Cardiac muscle cell (in vitro differentiated cells and primary cell): ENCODE results near the gene KRTAP9-3. TPM values are rescaled to one million over a fixed set of nuclear protein-coding genes. Genes with fewer than 3 reads are reported as not detected.
"Not testable (repeated sequence)": the region's sequence is repeated elsewhere in the genome, so short reads cannot be mapped to it uniquely, and the experiment has no call there.

Experiments used
- DNase-seq, 2 donors: peaks; one replicate each; pipeline versions ENCODE4 v3.0.0 to v3.0.0-alpha.2; 2010 to 2017; ENCODE audit warnings: low read depth in 1 of 2, low spot score in 1 of 2
- H3K27ac ChIP-seq: fragments of 200-600 bp; sonication (generic); 2 replicates; pipeline ENCODE4 v1.5.1; 2016
- H3K27me3 ChIP-seq: fragments of 200-600 bp; sonication (generic); 2 replicates; pipeline ENCODE4 v1.6.0; 2016; ENCODE audit warnings: control low read depth
- H3K36me3 ChIP-seq: fragments of 200-600 bp; sonication (generic); 2 replicates; pipeline ENCODE4 v1.5.1; 2016; ENCODE audit warnings: control low read depth
- H3K4me1 ChIP-seq: fragments of 200-600 bp; sonication (generic); 2 replicates; pipeline ENCODE4 v1.8.1; 2017; ENCODE audit warnings: low read depth, mild to moderate bottlenecking, mixed run types
- H3K4me3 ChIP-seq: fragments of 200-600 bp; sonication (generic); 2 replicates; pipeline ENCODE4 v1.5.1; 2016; ENCODE audit warnings: mild to moderate bottlenecking
- H3K9me3 ChIP-seq: fragments of 200-600 bp; sonication (generic); 2 replicates; pipeline ENCODE4 v1.5.1; 2017; ENCODE audit warnings: low read depth, mild to moderate bottlenecking, control low read depth
- polyA plus RNA-seq: library from polyadenylated mRNA; unstranded; fragments of >200 nt; fragmentation: Nextera tagmentation; extraction: Ambion mirVana; gene quantifications from 2 replicates; pipeline ENCODE4 v1.2.1, GENCODE V29; 2016
- total RNA-seq: library from RNA; depleted of rRNA; stranded (reverse); fragments of >200 nt; gene quantifications from 2 replicates; pipeline ENCODE4 v1.2.3, GENCODE V29; 2016
- TF ChIP-seq, protein P1 (sequence below): IDR thresholded peaks from 2 replicates; pipeline ENCODE4 v1.5.1; 2012; ENCODE audit warnings: low read depth, mild to moderate bottlenecking, low read length

KRTAP9-3 gene
- total and polyA plus RNA-seq, 2 experiments from 2014 or later = not detected

DNA sequence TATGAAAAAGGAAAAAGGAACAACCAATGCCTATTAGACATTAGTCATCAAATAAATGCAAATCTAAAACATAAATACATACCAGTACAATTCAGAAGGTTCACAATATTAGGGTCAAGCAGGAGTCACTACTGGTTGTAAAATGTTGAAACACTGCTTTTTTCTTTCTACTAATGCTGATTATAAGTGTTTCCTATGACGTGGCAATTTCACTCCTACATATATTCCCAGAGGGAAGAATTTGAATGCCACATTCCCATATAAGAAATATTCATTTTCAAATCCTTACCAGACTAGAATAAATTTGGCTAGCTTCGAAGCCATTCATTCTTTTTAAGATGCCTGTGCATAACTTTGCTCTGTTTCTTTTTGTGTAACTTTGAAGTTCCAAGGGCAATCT lies 8.4 kb upstream of the KRTAP9-3 start:
- peaks cover 7% of the 10 kb centered on the region for H3K27me3 ChIP-seq
- no peaks in the 10 kb centered on the region for H3K9me3 ChIP-seq
- peak in 1 of 2 donors; percentile 8 for DNase-seq
- no peaks in the 10 kb centered on the region for H3K36me3 ChIP-seq
- H3K27ac ChIP-seq = no peak overlapping the region
- no peaks in the 10 kb centered on the region for H3K4me1 ChIP-seq
- no peak overlapping the region for H3K4me3 ChIP-seq
- TF ChIP-seq, protein P1, sequence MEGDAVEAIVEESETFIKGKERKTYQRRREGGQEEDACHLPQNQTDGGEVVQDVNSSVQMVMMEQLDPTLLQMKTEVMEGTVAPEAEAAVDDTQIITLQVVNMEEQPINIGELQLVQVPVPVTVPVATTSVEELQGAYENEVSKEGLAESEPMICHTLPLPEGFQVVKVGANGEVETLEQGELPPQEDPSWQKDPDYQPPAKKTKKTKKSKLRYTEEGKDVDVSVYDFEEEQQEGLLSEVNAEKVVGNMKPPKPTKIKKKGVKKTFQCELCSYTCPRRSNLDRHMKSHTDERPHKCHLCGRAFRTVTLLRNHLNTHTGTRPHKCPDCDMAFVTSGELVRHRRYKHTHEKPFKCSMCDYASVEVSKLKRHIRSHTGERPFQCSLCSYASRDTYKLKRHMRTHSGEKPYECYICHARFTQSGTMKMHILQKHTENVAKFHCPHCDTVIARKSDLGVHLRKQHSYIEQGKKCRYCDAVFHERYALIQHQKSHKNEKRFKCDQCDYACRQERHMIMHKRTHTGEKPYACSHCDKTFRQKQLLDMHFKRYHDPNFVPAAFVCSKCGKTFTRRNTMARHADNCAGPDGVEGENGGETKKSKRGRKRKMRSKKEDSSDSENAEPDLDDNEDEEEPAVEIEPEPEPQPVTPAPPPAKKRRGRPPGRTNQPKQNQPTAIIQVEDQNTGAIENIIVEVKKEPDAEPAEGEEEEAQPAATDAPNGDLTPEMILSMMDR = no peak

DNA sequence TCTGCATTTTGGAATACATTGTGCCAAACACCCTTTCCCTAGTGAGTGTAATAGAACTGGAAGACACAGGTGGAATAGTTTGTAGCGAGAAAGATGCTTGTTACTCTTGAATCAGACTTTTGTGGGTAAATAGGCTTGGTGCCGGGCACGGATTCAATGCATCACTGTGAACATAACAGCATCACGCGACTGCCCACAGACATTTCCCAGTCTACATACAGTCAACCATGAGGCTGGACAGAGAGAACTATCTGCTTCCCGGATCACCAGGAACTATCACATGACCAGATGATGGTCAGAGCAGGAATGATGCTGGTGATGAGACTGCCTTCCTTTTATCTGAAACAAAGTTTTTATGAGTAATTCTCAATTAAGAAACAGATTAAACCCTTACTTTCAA lies 6.2 kb upstream of the KRTAP9-3 start:
- no peak for DNase-seq
- Histone ChIP-seq H3K4me3 (no peak overlapping the region), H3K27ac (no peak overlapping the region), H3K9me3 (no peaks in the 10 kb centered on the region), H3K36me3 (no peaks in the 10 kb centered on the region), H3K4me1 (no peaks in the 10 kb centered on the region), H3K27me3 (peaks cover 15% of the 10 kb centered on the region)
- TF ChIP-seq, protein P1 = no peak

DNA sequence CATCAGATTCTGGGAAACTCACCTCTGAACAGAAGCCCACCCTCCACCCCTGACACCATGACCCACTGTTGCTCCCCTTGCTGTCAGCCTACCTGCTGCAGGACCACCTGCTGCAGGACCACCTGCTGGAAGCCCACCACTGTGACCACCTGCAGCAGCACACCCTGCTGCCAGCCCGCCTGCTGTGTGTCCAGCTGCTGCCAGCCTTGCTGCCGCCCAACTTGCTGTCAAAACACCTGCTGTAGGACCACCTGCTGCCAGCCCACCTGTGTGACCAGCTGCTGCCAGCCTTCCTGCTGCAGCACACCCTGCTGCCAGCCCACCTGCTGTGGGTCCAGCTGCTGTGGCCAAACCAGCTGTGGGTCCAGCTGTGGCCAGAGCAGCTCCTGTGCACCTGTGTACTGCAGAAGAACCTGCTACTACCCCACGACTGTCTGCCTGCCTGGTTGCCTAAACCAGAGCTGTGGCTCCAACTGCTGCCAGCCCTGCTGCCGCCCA lies 5.6 kb upstream of the KRTAP9-3 start, which contains the start of gene KRTAP9-2:
KRTAP9-2 (plus strand) TSS at position 51 of the 498 bp plus-strand sequence; CDS start at position 58, 7 bp downstream.
- H3K36me3 ChIP-seq, H3K9me3 ChIP-seq, DNase-seq, H3K4me1 ChIP-seq, H3K27ac ChIP-seq, H3K4me3 ChIP-seq: not testable (repeated sequence)
- H3K27me3 ChIP-seq = peaks cover 19% of the 10 kb centered on the region

DNA sequence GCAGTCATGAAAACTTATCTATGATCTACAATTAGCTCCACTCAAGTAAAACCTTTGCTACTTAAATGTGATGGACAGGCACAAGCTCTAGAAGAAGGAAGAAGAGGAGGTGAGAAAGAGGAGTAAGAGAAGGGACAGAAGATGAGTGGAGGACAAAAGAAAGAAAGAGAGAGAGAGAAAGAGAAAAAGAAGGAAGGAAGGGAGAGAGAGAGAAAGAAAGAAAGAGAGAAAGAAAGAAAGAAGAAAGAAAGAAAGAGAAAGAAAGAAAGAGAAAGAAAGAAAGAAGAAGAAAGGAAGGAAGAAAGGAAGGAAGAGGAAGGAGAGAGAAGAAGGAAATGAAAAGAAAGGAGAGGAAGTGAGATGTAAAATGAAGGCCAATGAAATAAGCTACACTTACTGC lies 2.2 kb upstream of the KRTAP9-3 start:
- TF ChIP-seq, protein P1 = no peak
- DNase-seq = no peak
- Histone ChIP-seq H3K27ac (no peak overlapping the region), H3K4me1 (no peaks in the 10 kb centered on the region), H3K36me3 (no peaks in the 10 kb centered on the region), H3K27me3 (peaks cover 38% of the 10 kb centered on the region), H3K4me3 (no peak overlapping the region), H3K9me3 (no peaks in the 10 kb centered on the region)

DNA sequence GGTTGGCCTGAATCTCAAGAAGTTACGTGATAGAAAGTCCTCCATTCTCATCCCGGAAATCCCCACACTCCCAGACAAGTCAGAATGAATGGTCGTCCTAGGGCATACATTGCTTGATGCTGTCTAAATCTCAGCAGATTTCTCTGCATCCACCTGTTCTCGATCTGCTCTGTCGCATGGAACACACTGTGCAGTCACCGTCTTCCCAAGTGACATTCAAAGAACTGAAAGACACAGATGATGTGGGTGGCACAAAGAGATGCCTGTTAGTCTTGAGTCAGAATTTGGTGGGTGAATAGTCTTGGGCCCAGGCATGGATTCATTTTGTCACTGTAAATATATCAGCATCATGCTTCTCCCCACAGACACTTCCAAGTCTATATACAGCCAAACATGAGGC lies 518 bp upstream of the KRTAP9-3 start:
- H3K4me1 ChIP-seq = no peaks in the 10 kb centered on the region
- TF ChIP-seq, protein P1 = no peak
- no peaks in the 10 kb centered on the region for H3K36me3 ChIP-seq
- no peak overlapping the region for H3K4me3 ChIP-seq
- H3K9me3 ChIP-seq = no peaks in the 10 kb centered on the region
- no peak for DNase-seq
- H3K27ac ChIP-seq = no peak overlapping the region
- peaks cover 42% of the 10 kb centered on the region for H3K27me3 ChIP-seq

DNA sequence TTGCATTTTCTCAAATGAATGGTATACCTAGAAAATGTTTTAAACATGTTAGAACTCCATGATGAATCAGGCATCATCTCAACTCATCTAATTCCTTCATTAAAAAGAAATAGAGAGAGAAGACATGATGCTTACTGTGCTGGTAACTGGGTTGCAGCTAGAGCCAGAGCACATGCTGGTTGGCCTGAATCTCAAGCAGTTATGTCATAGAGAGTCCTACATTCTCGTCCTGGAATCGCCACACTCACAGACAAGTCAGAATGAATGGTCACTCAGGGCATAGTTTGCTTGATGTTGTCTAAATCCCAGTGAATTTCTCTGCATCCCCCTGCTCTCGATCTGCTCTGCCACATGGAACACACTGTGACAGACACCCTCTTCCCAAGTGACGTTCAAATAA lies 4.9 kb downstream of the KRTAP9-3 start:
- H3K4me1 ChIP-seq, H3K36me3 ChIP-seq, H3K4me3 ChIP-seq, DNase-seq, H3K27ac ChIP-seq, H3K9me3 ChIP-seq: not testable (repeated sequence)
- peaks cover 20% of the 10 kb centered on the region for H3K27me3 ChIP-seq

DNA sequence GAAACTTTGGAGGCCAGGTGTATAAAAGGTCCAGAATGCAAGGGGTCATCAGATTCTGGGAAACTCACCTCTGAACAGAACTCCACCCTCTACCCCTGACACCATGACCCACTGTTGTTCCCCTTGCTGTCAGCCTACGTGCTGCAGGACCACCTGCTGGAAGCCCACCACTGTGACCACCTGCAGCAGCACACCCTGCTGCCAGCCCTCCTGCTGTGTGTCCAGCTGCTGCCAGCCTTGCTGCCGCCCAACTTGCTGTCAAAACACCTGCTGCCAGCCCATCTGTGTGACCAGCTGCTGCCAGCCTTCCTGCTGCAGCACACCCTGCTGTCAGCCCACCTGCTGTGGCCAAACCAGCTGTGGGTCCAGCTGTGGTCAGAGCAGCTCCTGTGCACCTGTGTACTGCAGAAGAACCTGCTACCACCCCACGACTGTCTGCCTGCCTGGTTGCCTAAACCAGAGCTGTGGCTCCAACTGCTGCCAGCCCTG lies 5.7 kb downstream of the KRTAP9-3 start, which contains the start of gene KRTAP9-8:
KRTAP9-8 (plus strand) TSS at position 51 of the 489 bp plus-strand sequence; CDS start at position 104, 53 bp downstream.
- H3K4me3 ChIP-seq, H3K27ac ChIP-seq, H3K9me3 ChIP-seq: not testable (repeated sequence)

DNA sequence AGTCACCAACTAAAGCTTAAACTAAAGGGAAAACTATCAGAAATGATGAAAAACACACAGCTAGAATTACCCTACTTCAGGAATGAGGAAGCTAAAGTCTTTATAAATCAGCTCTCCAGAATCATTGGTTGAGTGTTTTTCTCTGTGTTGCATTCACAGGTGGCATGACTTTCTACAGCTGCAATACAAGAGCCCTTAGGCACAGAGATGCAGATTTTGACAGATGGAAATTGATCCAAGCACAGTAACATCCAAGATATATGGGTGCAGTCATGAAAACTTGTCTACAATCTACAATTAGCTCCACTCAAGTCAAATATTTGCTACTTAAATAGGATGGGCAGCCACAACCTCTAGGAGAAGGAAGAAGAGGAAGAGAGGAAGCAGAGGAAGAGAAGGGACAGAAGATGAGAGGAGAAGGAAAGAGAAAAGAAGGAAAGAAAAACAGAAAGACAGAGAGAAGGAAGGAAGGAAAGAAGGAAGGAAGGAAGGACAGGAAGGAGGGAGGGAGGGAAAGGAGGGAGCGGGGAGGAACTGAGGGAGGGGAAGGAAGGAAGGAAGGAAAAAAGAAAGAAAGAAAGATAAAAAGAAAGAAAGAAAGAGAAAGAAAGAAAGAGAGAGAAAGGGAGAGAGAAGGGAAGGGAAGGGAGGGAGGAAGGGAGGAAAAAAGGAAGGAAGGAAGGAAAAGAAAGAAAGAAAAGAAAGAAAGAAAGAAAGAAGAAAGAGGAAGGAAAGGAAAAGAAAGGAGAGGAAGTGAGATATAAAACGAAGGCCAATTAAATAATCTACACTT lies 14.9 kb downstream of the KRTAP9-3 start:
- not testable (repeated sequence) for H3K36me3 ChIP-seq, H3K4me1 ChIP-seq, H3K9me3 ChIP-seq, DNase-seq, H3K27ac ChIP-seq, H3K4me3 ChIP-seq
- peaks cover 30% of the 10 kb centered on the region for H3K27me3 ChIP-seq

More for the DNA sequence above, 5.7 kb downstream of the KRTAP9-3 start, which contains the start of gene KRTAP9-8:
- H3K36me3 ChIP-seq, DNase-seq, H3K4me1 ChIP-seq: not testable (repeated sequence)
- H3K27me3 ChIP-seq = peaks cover 15% of the 10 kb centered on the region

DNA sequence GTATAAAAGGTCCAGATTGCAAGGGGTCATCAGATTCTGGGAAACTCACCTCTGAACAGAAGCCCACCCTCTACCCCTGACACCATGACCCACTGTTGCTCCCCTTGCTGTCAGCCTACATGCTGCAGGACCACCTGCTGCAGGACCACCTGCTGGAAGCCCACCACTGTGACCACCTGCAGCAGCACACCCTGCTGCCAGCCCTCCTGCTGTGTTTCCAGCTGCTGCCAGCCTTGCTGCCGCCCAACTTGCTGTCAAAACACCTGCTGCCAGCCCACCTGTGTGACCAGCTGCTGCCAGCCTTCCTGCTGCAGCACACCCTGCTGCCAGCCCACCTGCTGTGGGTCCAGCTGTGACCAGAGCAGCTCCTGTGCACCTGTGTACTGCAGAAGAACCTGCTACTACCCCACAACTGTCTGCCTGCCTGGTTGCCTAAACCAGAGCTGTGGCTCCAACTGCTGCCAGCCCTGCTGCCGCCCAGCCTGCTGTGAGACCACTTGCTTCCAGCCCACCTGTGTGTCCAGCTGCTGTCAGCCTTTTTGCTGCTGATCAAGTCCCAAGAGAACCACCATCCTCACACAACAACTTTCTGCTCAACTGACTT lies 17.5 kb downstream of the KRTAP9-3 start, which contains the start of gene KRTAP9-4:
KRTAP9-4 (plus strand) TSS at position 51 of the 604 bp plus-strand sequence; CDS start at position 85, 34 bp downstream.
- H3K4me3 ChIP-seq, H3K9me3 ChIP-seq, H3K36me3 ChIP-seq, H3K4me1 ChIP-seq, DNase-seq, H3K27ac ChIP-seq: not testable (repeated sequence)
- peaks cover 54% of the 10 kb centered on the region for H3K27me3 ChIP-seq
